ENCODE data around the gene PCDH7.

DNA sequence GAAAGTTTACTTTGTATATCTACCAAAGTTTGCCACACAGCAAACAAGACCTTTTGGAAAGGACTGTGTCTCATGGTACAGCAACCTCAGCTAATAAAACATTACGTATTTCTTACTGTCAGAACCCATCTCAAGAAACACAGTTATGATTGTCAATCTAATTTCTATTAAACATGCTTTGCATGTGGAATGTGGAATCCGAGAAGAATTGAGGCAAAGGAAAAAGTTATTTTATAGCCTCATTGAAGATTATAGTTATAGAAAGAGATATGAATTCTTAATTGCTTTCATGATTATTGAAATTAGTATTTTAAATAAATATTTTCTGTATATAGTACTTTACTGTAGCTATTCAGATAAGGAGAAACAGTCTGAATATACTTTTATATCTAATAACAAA is 5.4 kb downstream of the PCDH7 start:
- TF ChIP-seq EP300 (conservative IDR thresholded peaks at IDR 0.05; ENCODE audit: poor library complexity, severe bottlenecking): no peak
- TF ChIP-seq CTCF (IDR thresholded peaks at IDR 0.05; ENCODE audit: poor library complexity, severe bottlenecking): no peak
